ENCODE data around the gene PAIP2B.

PAIP2B gene

GRCh38 chr2:71154279-71154678, 72.6 kb downstream of the PAIP2B start:
- no peaks in the 10 kb centered on the region for H3K9me3 ChIP-seq (ENCODE audit: control insufficient read depth, low read length)
- 74 to 77% methylated on average over 3 to 7 of the region's 8 CpGs for WGBS, 2 experiments (ENCODE audit: insufficient coverage in 2 of 2)
- no peak overlapping the region for H3K4me3 ChIP-seq (ENCODE audit: extremely low read depth, insufficient read depth, low read length, poor library complexity, severe bottlenecking)
- no peaks in the 10 kb centered on the region for H3K4me1 ChIP-seq (ENCODE audit: control insufficient read depth, insufficient read depth, low read length, poor library complexity, severe bottlenecking)
- peaks cover 16% of the 10 kb centered on the region for H3K36me3 ChIP-seq (ENCODE audit: control insufficient read depth, insufficient read depth, low read length)
- no peak overlapping the region for H3K27ac ChIP-seq (ENCODE audit: low read depth, low read length, severe bottlenecking)

- Histone ChIP-seq H3K4me1 (ENCODE audit: control insufficient read depth, insufficient read depth, low read length, poor library complexity, severe bottlenecking) (no peaks in the 10 kb centered on the region), H3K9me3 (ENCODE audit: control insufficient read depth, low read length) (no peaks in the 10 kb centered on the region), H3K4me3 (ENCODE audit: extremely low read depth, insufficient read depth, low read length, poor library complexity, severe bottlenecking) (no peak overlapping the region), H3K27ac (ENCODE audit: low read depth, low read length, severe bottlenecking) (no peak overlapping the region), H3K36me3 (ENCODE audit: control insufficient read depth, insufficient read depth, low read length) (peaks cover 21% of the 10 kb centered on the region)
- 81 to 87% methylated on average over 8 to 9 of the region's 11 CpGs for WGBS, 2 experiments (ENCODE audit: insufficient coverage in 2 of 2)
These were observed 73.2 kb downstream of the PAIP2B start for GRCh38 chr2:71153585-71154224.

- H3K36me3 ChIP-seq (ENCODE audit: control insufficient read depth, insufficient read depth, low read length): peaks cover 39% of the 10 kb centered on the region
- WGBS, 2 experiments (ENCODE audit: insufficient coverage in 2 of 2): 92 to 94% methylated on average over 1 of the region's 1 CpG
- H3K4me3 ChIP-seq (ENCODE audit: extremely low read depth, insufficient read depth, low read length, poor library complexity, severe bottlenecking): no peak overlapping the region
- H3K9me3 ChIP-seq (ENCODE audit: control insufficient read depth, low read length): no peaks in the 10 kb centered on the region
- H3K27ac ChIP-seq (ENCODE audit: low read depth, low read length, severe bottlenecking): no peak overlapping the region
- H3K4me1 ChIP-seq (ENCODE audit: control insufficient read depth, insufficient read depth, low read length, poor library complexity, severe bottlenecking): no peaks in the 10 kb centered on the region
These were observed 75.3 kb downstream of the PAIP2B start for GRCh38 chr2:71151620-71152019.

- no peaks in the 10 kb centered on the region for H3K4me1 ChIP-seq (ENCODE audit: control insufficient read depth, insufficient read depth, low read length, poor library complexity, severe bottlenecking)
- no peaks in the 10 kb centered on the region for H3K9me3 ChIP-seq (ENCODE audit: control insufficient read depth, low read length)
- WGBS, 2 experiments (ENCODE audit: insufficient coverage in 2 of 2): 83 to 93% methylated on average over 2 to 3 of the region's 3 CpGs
- no peak overlapping the region for H3K27ac ChIP-seq (ENCODE audit: low read depth, low read length, severe bottlenecking)
- no peak overlapping the region for H3K4me3 ChIP-seq (ENCODE audit: extremely low read depth, insufficient read depth, low read length, poor library complexity, severe bottlenecking)
- peaks cover 52% of the 10 kb centered on the region for H3K36me3 ChIP-seq (ENCODE audit: control insufficient read depth, insufficient read depth, low read length)
These were observed 76.7 kb downstream of the PAIP2B start for GRCh38 chr2:71150082-71150816.

GRCh38 chr2:71148506-71149063, 78.3 kb downstream of the PAIP2B start:
- H3K27ac ChIP-seq (ENCODE audit: low read depth, low read length, severe bottlenecking): no peak overlapping the region
- H3K4me1 ChIP-seq (ENCODE audit: control insufficient read depth, insufficient read depth, low read length, poor library complexity, severe bottlenecking): no peaks in the 10 kb centered on the region
- H3K9me3 ChIP-seq (ENCODE audit: control insufficient read depth, low read length): no peaks in the 10 kb centered on the region
- peaks cover 68% of the 10 kb centered on the region for H3K36me3 ChIP-seq (ENCODE audit: control insufficient read depth, insufficient read depth, low read length)
- WGBS, 2 experiments (ENCODE audit: insufficient coverage in 2 of 2): 85 to 100% methylated on average over 1 of the region's 2 CpGs
- H3K4me3 ChIP-seq (ENCODE audit: extremely low read depth, insufficient read depth, low read length, poor library complexity, severe bottlenecking): no peak overlapping the region

GRCh38 chr2:71143782-71144181, 83.1 kb downstream of the PAIP2B start:
- Histone ChIP-seq H3K9me3 (ENCODE audit: control insufficient read depth, low read length) (no peaks in the 10 kb centered on the region), H3K4me1 (ENCODE audit: control insufficient read depth, insufficient read depth, low read length, poor library complexity, severe bottlenecking) (no peaks in the 10 kb centered on the region), H3K4me3 (ENCODE audit: extremely low read depth, insufficient read depth, low read length, poor library complexity, severe bottlenecking) (no peak overlapping the region), H3K27ac (ENCODE audit: low read depth, low read length, severe bottlenecking) (no peak overlapping the region), H3K36me3 (ENCODE audit: control insufficient read depth, insufficient read depth, low read length) (peaks cover 89% of the 10 kb centered on the region)
- WGBS, 2 experiments (ENCODE audit: insufficient coverage in 2 of 2): 96 to 100% methylated on average over 3 of the region's 3 CpGs

GRCh38 chr2:71136174-71136573, 90.7 kb downstream of the PAIP2B start:
- no peak overlapping the region for H3K27ac ChIP-seq (ENCODE audit: low read depth, low read length, severe bottlenecking)
- 100% methylated on average over 2 to 3 of the region's 3 CpGs for WGBS, 2 experiments (ENCODE audit: insufficient coverage in 2 of 2)
- H3K4me3 ChIP-seq (ENCODE audit: extremely low read depth, insufficient read depth, low read length, poor library complexity, severe bottlenecking): no peak overlapping the region
- H3K36me3 ChIP-seq (ENCODE audit: control insufficient read depth, insufficient read depth, low read length): peaks cover 62% of the 10 kb centered on the region
- no peaks in the 10 kb centered on the region for H3K9me3 ChIP-seq (ENCODE audit: control insufficient read depth, low read length)
- peaks cover 4% of the 10 kb centered on the region for H3K4me1 ChIP-seq (ENCODE audit: control insufficient read depth, insufficient read depth, low read length, poor library complexity, severe bottlenecking)

GRCh38 chr2:71133603-71134002, 93.3 kb downstream of the PAIP2B start:
- H3K36me3 ChIP-seq (ENCODE audit: control insufficient read depth, insufficient read depth, low read length): peaks cover 41% of the 10 kb centered on the region
- H3K4me3 ChIP-seq (ENCODE audit: extremely low read depth, insufficient read depth, low read length, poor library complexity, severe bottlenecking): no peak overlapping the region
- H3K9me3 ChIP-seq (ENCODE audit: control insufficient read depth, low read length): no peaks in the 10 kb centered on the region
- H3K4me1 ChIP-seq (ENCODE audit: control insufficient read depth, insufficient read depth, low read length, poor library complexity, severe bottlenecking): peaks cover 4% of the 10 kb centered on the region
- no peak overlapping the region for H3K27ac ChIP-seq (ENCODE audit: low read depth, low read length, severe bottlenecking)
